ENCODE results near the gene SLC43A2. TPM values are rescaled to one million over a fixed set of nuclear protein-coding genes. Genes with fewer than 3 reads are reported as not detected.
A peak's percentile ranks its signal among the peaks of the same experiment; 100 is the strongest.
"Not testable (repeated sequence)": the region's sequence is repeated elsewhere in the genome, so short reads cannot be mapped to it uniquely, and the experiment has no call there.

Gene SLC43A2
- total RNA-seq = 15.1 TPM

DNA sequence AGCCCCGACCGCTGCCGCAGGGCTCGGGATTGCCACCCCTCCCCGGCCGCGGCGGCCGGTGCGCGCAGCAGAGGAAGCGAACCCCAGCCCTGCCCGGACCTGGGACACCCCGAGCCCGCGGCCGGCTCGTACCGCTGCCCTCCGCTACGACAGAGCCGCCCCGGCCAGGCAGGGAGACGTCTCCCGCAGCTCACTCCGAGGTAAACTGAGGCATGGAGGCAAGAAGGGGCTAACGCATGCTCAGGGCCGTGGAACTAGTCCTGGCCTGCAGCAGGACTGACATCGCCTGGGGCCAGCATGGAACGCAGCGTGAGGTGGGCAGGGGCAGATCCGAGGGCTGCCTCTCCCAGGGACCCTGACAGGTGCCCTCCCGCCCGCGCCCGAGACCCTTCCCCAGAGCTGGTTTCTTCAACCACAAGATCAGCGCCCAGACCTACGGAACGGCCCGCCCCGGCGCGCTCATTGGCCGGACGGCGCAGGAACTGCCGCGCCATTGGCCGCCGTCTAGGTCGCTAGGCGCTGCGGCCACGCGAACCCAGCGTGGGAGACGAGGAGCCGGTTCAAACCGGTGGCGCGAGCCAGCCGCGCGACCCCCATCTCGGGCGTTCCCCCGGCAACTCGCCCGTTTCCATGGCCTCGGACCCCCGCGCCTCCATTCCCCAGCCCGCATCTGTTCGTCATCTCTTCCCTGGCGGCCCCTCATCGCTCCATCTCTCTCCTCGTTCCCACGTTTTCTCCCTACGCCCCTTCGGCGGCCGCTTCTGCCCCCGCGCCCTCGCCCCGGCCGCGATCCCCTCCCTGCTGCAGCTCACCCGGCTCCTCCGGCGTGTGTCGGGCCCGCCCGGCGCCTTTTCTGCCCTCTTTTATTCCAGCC, at the start of gene SLC43A2:
TSS of gene SLC43A2 (minus strand) at position 853 of the 874 bp plus-strand sequence. CDS start 960 bp downstream, outside the sequence.
- peak; percentile 80 for DNase-seq

DNA sequence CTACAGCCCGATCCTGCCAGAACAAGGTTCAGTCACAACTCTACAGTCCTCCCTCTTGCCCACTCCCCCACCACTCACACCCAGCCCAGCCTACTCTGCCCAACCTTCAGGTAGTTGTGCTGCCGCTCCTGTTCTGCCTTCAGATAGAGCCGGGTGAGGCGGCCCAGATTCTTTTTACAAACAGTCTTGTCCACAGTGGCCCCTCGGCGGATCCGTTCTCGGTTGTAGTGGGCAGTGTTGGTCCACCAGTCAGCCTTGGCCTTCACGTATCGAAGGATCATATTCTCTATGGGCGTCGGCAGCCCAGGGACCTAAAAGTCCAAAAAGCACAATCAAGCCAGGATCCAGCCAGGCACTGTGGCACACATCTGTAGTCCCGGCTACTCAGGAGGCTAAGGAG, 47.8 kb upstream of the SLC43A2 start:
- no peak for DNase-seq

DNA sequence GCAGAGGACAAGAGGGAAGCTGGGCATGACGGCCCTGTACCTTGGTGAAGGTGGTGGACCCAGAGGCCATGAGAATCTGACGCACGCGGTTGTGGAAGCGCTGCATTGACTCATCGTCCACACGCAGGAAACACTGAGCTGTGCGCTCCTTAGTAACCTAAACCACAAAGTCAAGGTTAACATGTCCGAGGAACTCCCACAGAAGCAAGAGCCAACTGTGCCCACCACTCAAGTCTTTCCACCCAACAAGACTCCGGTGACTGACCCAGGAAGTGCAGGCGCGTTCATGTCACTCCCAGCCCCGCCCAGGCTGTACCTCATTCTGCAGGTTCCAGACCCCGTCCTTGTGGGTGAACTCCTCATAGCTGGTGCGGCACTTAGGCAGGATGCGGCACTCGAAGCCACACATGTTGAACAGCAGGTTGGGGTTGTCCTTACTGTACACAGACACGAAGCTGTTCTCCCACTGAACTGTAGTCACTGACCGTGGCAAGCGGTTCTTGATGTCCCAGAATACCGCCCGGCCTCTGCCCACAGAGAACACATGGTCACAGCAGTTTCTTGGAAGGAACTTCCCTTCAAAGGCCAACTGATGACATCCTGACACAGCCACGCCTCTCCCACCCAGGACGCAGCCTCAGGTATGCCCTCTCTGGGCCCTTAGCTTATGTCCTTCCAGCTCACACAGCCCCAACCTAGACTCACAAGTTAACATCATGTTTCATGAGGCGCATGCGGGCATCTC, 44.6 kb upstream of the SLC43A2 start:
- DNase-seq = no peak

DNA sequence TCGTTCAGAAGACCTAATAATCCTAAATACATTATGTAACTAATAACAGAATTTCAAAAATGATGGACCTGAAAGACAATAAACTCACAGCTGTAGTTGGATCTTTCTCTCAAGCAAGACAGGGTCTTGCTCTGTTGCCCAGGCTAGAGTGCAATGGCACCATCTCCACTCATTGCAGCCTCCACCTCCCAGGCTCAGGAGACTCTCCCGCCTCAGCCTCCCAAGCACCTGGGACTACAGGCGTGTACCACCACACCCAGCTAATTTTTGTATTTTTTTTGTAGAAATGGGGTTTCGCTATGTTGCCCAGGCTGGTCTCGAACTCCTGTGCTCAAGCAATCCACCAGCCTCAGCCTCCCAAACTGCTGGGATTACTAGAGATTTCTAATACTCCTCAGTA, 35.3 kb upstream of the SLC43A2 start:
- not testable (repeated sequence) for DNase-seq

DNA sequence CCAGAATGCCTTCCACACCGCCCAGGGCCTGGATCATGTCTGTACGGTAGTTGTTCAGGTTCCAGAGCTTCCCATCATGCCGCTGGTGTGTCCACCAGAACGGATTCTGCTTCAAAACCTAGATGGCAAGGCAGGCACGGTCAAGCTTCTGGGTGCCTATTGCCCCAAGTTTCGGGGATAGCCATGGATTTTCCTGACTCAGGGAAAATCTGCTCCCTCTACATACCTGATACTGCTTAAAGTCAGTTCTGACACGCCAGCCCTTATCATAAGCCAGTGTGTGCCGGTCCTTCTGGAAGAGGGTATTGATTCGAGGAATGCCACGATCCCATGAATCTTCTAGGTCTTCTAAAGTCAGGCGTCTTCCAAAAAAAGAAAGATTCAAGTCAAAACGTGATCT, 32.4 kb upstream of the SLC43A2 start:
- DNase-seq = no peak

DNA sequence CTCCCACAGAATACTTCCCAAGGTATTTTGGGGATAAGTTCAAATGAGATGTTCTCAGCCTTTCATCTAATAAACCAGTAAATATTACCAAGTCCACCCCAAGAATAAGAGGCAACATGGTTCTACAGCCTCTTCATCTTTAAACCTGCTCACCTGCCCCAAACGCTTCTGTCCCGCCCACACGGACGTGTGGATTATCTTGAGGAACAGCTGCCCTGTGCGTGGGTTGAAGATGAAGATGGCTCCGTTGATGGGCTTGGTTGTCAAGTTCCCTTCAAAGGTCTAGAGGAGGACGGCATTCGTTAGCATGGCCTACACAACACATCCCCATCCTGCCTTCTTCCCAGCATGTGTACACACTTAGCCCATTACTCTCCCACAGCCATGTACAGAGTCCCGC, 29.5 kb upstream of the SLC43A2 start:
- no peak for DNase-seq

DNA sequence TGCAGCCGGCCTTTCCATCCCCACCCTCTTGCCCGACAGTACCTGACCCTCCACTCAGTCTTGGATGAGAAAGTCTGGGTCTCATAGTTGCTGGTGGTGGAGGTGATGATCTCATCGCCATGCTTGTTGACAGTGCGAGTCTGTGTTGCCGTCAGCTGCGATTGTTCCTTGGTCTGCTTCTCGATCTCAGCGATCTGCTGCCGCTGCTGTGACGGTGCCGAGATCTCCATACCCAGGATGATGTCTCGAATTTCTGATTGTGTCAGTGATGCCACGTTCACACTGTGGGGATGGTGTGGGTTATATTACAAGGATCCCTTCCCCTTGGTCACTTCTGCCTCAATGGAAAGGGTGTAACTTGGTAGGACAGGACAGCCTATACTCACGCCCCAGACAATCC, 25.1 kb upstream of the SLC43A2 start:
- DNase-seq = no peak

DNA sequence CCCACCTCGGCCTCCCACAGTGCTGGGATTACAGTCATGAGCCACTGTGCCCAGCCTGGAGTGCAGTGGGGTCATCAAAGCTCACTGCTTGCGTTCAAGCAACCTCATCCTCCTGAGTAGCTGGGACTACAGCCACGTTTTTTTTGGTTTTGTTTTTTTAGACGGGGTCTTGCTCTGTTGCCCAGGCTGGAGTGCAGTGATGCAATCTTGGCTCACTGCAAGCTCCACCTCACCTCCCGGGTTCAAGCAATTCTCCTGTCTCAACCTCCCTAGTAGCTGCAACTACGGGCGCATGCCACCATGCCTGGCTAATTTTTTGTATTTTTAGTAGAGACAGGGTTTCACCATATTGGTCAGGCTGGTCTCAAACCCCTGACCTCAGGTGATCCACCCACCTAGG, 24.2 kb upstream of the SLC43A2 start:
- DNase-seq = not testable (repeated sequence)

DNA sequence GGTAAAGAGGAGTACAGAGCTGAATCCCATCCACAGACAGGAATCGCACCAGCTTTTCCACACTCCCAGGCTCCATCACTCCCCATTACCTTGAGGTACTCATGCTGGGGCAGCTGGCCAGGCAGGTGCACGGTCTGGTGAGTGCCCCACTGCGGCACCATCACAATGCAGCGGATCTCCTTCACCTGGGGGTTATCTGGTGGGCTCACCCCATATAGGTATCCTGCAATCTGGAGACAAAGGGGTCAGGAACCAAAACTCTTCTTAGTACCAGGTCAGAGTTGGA, 22.9 kb upstream of the SLC43A2 start:
- DNase-seq = no peak

DNA sequence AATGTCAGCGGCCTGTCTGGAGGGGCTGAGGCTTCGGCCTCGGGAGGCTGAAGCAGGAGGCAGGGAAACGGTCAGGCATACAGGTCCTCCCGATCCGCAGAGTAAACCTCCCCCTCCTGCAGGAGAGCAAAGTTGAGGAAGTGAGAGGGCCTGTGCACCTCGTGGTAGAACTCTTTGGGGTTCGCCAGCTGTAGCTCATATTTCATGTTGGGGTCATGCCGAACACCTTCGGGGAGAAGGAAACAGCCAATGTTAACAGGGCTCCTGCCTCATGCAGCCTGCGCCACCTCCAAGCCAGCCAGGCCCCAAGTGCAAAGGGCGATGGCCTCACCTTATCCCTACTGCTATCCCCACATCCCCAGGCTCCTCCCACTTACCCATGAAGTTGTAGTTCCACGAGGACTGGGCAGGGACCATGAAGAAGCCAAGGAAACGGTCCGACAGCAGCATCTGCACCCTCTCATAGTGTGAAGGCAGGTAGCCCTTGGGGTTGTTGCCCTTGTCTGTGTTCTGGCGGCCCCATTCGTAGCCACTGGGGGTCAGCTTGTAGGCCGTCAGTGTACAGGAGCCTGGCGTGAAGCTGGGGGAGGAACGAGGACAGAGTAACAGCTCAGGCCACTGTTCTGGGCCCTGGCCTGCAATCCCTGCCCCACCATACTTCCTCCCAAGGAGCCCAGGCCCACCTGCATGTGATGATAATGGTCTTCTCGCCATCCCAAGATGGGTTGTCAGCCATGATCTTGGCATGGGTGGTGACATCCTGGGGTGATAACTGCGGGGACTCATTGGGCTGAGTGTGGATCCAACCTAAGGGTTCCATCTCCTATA, 22.3 kb upstream of the SLC43A2 start:
- no peak for DNase-seq

DNA sequence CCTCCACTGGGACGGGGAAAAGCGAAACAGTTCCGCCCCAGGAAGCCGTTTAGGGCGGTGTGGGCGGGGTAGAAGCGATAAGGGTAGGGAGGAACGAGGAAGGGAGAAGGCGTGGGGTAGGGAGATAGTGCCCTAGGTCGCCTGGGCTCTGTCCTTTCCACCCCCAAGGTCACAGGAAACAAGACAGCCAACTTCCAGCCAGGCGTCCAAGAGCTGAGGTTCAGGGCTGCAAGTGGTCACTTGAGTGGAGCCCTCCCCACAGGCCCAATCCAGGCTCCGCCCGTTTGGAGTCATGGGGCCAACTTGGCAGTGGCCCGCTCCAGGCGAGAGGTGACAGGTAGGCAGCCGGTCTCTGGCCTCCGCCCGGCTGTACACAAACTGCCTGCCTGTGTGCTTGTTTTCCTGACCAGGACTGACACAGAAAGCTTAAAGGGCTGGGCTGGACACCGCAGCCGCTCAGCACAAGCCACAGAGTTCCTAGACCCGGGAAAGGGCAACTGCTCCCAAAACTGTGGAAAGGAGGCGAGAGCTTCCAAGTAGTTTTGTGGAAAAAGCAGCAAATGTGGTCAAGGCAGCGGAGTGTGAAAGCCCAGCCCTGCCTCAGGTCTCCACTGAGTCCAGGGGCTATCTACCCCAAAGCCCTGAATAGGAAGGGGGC, 21.3 kb upstream of the SLC43A2 start, which contains the start of gene RILP:
TSS of gene RILP (minus strand) at position 23 of the 658 bp plus-strand sequence. CDS start 62 bp downstream, outside the sequence.
- no peak for DNase-seq

DNA sequence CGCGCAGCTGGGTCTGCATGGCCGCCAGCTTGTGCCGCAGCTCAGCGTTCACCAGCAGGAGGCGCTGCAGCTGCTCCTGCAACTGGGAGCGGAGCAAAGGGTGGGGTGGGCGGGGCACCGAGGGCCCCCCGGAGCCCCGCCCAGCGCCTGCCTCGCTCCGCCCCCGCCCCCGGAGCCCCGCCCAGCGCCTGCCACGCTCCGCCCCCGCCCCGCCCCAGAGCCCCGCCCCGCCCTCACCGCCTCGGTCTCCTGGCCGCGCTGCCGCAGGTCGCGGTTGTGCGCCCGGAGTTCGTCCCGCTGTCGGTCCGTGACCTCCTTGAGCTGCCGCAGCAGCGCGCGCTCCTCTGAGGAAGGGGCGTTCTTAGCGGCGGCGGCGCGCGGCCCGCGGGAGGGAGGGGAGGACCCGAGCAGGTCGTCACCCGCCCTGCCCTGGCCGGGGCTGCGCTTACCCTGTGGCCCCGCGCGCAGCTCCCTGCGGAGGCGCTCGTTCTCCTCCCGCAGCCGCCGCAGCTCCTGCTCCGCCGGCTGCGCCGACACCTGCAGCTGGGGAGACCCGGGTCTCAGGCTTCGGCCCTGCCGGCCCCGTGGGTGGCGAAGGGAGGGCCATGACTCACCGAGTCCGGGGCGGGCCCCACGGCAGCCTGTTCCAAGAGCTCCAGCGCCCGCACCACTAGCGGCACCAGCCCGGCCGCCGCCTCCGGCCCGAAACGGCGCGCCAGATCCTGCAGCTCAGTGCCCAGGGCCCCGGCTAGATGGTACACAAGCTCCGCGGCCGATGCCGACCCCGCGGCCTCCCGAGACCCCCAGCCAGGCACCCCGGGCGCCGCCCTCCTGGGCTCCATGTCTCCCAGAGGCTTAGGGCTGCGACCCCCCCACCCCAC, 20.6 kb upstream of the SLC43A2 start:
- peak; percentile 92 for DNase-seq

DNA sequence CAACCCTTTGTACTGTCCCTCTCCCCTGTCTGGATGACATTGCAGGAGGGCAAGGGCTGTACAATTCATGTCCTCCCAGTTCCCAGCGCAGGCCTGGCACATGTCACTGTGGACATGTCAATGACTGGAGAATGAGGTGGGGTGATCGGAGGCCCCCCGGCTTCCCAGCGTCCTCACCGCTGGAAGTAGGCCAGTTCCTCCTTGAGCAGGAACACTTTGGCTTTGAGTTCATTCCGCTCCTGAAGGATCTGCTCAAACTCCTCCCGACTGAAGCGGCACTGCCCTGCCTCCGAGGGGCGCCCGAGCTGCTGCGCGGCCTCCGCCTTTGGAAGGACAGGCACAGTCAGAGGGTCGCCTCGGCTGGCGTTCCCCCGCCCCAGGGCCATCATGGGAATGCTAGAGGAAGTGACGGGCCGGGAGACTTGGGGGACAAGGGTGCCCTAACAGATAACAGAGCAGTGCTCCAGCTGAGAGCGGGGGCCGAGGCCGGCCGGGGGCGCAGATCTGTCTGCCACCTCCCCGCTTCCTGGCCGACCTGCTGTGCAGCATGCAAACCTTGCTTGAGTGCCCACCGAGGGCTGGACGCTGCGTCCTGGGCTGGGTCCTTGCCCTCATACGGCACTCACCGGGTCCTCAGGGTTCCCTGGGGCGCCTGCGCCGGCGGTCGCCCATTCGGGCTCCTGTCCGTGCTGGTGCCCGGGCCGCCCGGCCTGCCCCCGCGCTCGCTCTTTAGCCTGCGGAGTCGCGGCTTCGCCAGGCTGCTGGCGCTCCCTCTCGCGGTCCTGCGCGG, 19.7 kb upstream of the SLC43A2 start:
- DNase-seq = no peak

DNA sequence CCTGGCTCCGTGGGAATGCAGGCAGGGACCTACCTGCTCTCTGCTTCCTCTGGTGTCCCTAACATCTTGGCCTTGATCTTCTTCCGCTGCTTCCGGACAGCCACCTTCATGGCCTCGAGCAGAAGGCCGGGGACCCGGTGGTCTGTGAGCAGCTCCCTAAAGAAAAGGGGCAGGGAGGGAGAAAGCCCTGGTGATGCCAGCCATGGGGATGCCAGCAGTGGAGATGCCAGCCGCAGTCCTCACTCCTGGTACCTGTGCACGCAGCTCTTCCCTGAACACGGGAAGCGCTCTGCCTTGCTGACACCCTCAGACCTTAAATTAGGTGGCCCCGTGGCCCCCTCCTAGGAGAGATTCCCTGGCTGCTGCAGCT, 19.2 kb upstream of the SLC43A2 start:
- DNase-seq = no peak

DNA sequence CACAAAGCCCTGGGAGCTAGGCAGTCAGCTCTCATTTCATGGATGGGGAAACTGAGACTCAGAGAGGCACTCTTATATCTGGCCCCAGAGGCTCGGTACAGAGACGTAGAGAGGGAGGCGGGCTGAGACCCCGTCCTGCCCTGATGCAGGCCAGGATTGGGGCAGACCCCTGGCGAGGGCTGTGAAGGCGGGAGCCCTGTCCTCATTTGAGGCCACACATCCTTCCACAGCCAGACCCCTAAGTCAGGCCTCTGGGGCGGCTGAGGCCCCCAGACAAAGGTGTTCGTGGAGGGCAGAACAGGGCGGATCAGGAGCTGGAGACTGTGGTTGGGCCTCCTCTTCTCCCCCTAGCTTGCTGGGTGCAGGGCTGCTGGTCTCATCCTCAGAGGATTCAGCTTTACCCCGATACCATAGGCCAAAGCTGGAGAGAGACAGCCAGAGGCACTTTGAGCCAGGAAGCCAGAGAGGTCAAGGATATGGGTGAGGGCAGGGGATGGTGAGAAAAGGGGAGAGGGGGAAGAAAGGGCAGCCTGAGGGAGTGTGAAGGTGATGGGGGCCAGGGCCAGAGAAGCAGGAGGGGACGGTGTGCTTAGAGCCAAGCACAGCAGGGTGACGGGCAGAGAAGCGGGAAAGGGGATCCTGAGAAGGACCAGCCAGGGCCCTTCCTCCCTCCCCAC, 17.7 kb upstream of the SLC43A2 start:
- DNase-seq = no peak

DNA sequence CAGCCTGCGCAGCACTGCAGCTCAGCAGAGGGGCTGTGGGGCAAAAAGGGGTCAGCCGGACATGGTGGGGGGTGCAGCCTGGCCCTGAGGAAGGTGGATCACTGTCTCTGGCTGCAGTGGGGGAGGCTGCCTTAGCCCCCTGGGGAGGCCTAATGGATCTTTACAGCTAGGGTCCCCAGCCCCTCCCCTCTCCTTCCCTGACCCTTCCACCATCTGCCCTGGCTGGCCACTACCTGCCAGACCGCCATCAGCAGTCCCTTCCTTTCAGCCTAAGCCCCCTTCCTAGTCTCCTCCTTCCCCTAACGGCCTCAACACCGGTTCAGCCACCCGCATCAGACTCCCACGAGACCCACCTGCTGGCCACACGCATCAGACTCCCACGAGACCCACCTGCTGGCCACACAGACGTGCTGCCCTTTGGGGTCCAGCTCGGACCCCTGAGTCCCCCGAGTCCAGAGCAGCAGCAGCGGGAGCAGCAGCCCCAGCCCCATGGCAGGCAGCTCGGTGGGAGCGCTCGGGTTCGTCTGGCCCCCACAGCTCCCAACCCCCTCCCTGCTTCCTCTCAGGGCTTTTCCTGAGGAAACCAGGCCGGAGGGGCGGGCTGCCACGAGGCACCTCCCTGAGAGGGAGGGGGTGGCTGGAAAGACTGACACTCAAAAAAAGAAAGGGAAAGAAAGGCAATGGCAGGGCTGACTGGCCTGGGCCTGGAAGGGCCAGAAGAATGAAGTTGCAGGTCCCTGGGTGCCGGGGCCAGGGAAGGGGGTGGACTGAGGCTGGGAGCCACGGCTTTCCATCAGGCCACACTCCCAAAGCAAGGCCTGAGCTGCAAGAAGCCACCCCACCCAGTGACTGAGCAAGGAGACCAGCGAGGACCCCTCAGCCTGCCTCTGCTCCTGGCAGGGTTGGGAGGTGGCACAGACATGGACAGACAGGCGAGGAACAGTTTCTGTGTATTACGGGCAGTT, 16.9 kb upstream of the SLC43A2 start, which contains the start of gene SCARF1:
TSS of gene SCARF1 (minus strand) at position 526 of the 965 bp plus-strand sequence. CDS start at position 491, 35 bp downstream.
- no peak for DNase-seq

DNA sequence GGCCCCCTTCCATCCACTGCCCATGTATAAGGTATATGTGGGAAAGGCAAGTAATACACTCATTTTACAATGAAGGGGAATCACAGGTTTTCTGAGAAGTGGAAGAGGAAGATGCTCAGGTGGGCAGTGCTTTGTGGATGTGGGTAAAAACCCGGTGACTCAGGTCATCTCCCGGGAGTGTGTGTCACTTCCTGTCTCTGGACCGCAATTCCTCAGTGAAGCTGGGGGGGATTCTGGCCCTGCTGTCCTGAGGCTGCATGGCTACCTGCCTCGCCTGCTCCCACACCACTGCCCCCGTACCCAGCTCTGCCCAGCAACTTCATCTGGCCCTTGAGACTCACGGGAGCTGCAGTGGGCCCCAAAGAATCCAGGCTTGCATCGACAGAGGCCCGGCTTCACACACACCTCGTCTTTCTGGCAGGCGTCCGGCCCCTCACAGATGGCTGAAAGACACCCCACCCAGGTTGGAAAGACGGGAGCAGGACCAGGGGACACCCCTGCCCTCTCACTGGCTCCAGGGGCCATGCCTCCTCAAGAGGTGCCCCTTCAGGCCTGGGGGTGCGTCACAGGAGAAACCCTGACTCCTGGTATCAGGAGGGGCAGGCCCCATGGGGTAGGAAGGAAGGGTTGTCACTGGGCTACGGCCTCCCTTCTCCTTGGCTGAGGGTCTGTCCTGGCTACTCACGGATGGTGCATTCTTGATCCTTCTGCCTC, 16.0 kb upstream of the SLC43A2 start:
- no peak for DNase-seq

All from occipital lobe (tissue), 2 donors.